ENCODE results near the gene PUM2. TPM values are rescaled to one million over a fixed set of nuclear protein-coding genes. Genes with fewer than 3 reads are reported as not detected.
A peak's percentile ranks its signal among the peaks of the same experiment; 100 is the strongest.

The PUM2 gene
- total RNA-seq, 1 experiment from 2014 or later: 105 TPM

GRCh38 chr2:20222014-20222768 lies 128.5 kb downstream of the PUM2 start:
- TF ChIP-seq ZNF274 (IDR thresholded peaks at IDR 0.05; ENCODE audit: low read depth, low read length) (no peak), SRF (IDR thresholded peaks at IDR 0.05; ENCODE audit: low read depth) (no peak), TCF7L2 (IDR thresholded peaks at IDR 0.05; ENCODE audit: borderline replicate concordance, extremely low read depth, insufficient read depth, insufficient read length) (no peak), CEBPB (IDR thresholded peaks at IDR 0.05; ENCODE audit: low read depth) (no peak)
- Histone ChIP-seq H3K9me2 (ENCODE audit: insufficient read depth) (no peaks in the 10 kb centered on the region), H3K9me3 (ENCODE audit: control insufficient read depth in 1 of 2, insufficient read depth in 1 of 2, low read depth in 1 of 2, low read length in 2 of 2) (no peaks in the 10 kb centered on the region), H3K9ac (ENCODE audit: low read length) (peak overlapping the region; percentile 75), H3K36me3 (ENCODE audit: control insufficient read depth in 1 of 2, insufficient read depth in 2 of 2, low read length in 2 of 2) (no peaks in the 10 kb centered on the region), H4K20me1 (ENCODE audit: insufficient read depth) (no peaks in the 10 kb centered on the region), H3K4me3 (replicated peaks in 1 of 2; ENCODE audit: low read depth in 1 of 2, low read length in 2 of 2) (no peak overlapping the region), H3K79me2 (ENCODE audit: insufficient read depth, low read length) (peaks cover 41% of the 10 kb centered on the region), H3K27ac (ENCODE audit: low read depth, low read length) (no peak overlapping the region; the same call in 1 of the 2 replicates), H3K4me2 (ENCODE audit: low read length) (peak overlapping the region; percentile 93), H3K4me1 (ENCODE audit: control insufficient read depth in 1 of 2, insufficient read depth in 2 of 2, low read length in 2 of 2) (peaks cover 21 to 63% of the 10 kb centered on the region in 2 experiments), H2AFZ (ENCODE audit: low read depth, low read length, poor library complexity, severe bottlenecking) (no peak overlapping the region), H3K27me3 (ENCODE audit: insufficient read depth, low read length) (no peaks in the 10 kb centered on the region)
- ChIA-PET CTCF (interaction anchor here (1.2 to 1.4 kb wide), 2 partner anchors 10 to 15 kb away, joined by 3 to 4 read pairs; no protein-coding TSS in a partner anchor), POLR2A (no interaction called here), RAD21 (ENCODE audit: low non-redundant PET in 1 of 2, low total read pairs in 2 of 2, uncharacterized antibody in 2 of 2, unreplicated experiment in 2 of 2) (no interaction called here)
- DNase-seq (ENCODE audit: low read depth, low spot score): no peak
- no peak for ATAC-seq
- intact Hi-C loops (cut with micrococcal nuclease): loop anchor here (5.0 kb wide), 1 partner anchor 85 kb away; no protein-coding TSS in a partner anchor
- BruUV-seq (replicated peaks): no TSS peak

GRCh38 chr2:20221555-20221973 lies 129.1 kb downstream of the PUM2 start:
- Histone ChIP-seq H3K9me2 (ENCODE audit: insufficient read depth) (no peaks in the 10 kb centered on the region), H3K27ac (ENCODE audit: low read depth, low read length) (no peak overlapping the region), H3K4me1 (ENCODE audit: control insufficient read depth in 1 of 2, insufficient read depth in 2 of 2, low read length in 2 of 2) (peaks cover 21 to 63% of the 10 kb centered on the region in 2 experiments), H3K9me3 (ENCODE audit: control insufficient read depth in 1 of 2, insufficient read depth in 1 of 2, low read depth in 1 of 2, low read length in 2 of 2) (no peaks in the 10 kb centered on the region), H3K27me3 (ENCODE audit: insufficient read depth, low read length) (no peaks in the 10 kb centered on the region), H3K9ac (ENCODE audit: low read length) (no peak overlapping the region; the same call in 1 of the 2 replicates), H2AFZ (ENCODE audit: low read depth, low read length, poor library complexity, severe bottlenecking) (no peak overlapping the region), H3K4me3 (replicated peaks in 1 of 2; ENCODE audit: low read depth in 1 of 2, low read length in 2 of 2) (no peak overlapping the region), H4K20me1 (ENCODE audit: insufficient read depth) (no peaks in the 10 kb centered on the region), H3K4me2 (ENCODE audit: low read length) (peak overlapping the region; percentile 93), H3K36me3 (ENCODE audit: control insufficient read depth in 1 of 2, insufficient read depth in 2 of 2, low read length in 2 of 2) (no peaks in the 10 kb centered on the region), H3K79me2 (ENCODE audit: insufficient read depth, low read length) (peaks cover 41% of the 10 kb centered on the region)
- intact Hi-C loops (cut with micrococcal nuclease): loop anchor here (5.0 kb wide), 1 partner anchor 84 kb away; no protein-coding TSS in a partner anchor
- POLR2A ChIA-PET: no interaction called here
- DNase-seq (ENCODE audit: low read depth, low spot score): no peak
- CTCF ChIA-PET: interaction anchor here (0.7 to 1.1 kb wide), 2 partner anchors 11 kb away, joined by 3 to 4 read pairs; no protein-coding TSS in a partner anchor
- RAD21 ChIA-PET (ENCODE audit: low non-redundant PET in 1 of 2, low total read pairs in 2 of 2, uncharacterized antibody in 2 of 2, unreplicated experiment in 2 of 2): no interaction called here
- no peak for ATAC-seq
- TF ChIP-seq RAD21 (IDR thresholded peaks at IDR 0.05; ENCODE audit: low read depth): no peak
- TF ChIP-seq YY1 (IDR thresholded peaks at IDR 0.05; ENCODE audit: extremely low read depth, insufficient replicate concordance, low read depth, low read length): no peak
- TF ChIP-seq EZH2 (IDR thresholded peaks at IDR 0.05): no peak
- TF ChIP-seq POLR2AphosphoS5 (IDR thresholded peaks at IDR 0.05; ENCODE audit: low read depth, low read length): no peak
- TF ChIP-seq SP1 (IDR thresholded peaks at IDR 0.05; ENCODE audit: low read depth): no peak
- no peak for TF ChIP-seq ZBTB33 (IDR thresholded peaks at IDR 0.05; ENCODE audit: extremely low read depth, insufficient replicate concordance, low read length)
- TF ChIP-seq EZH2phosphoT487 (IDR thresholded peaks at IDR 0.05; ENCODE audit: borderline replicate concordance): no peak
- no peak for TF ChIP-seq CTCF (IDR thresholded peaks at IDR 0.05 in 2 of 3, conservative IDR thresholded peaks at IDR 0.05 in 1 of 3; ENCODE audit: borderline replicate concordance in 1 of 3, insufficient read depth in 1 of 3, low read depth in 2 of 3, low read length in 2 of 3)
- TF ChIP-seq CBX3 (IDR thresholded peaks at IDR 0.05; ENCODE audit: low read depth): no peak
- TF ChIP-seq CEBPB (IDR thresholded peaks at IDR 0.05; ENCODE audit: low read depth): no peak
- TF ChIP-seq ELF1 (IDR thresholded peaks at IDR 0.05; ENCODE audit: borderline replicate concordance, low read depth): no peak
- TF ChIP-seq JUND (IDR thresholded peaks at IDR 0.05): no peak
- no peak for TF ChIP-seq EGR1 (IDR thresholded peaks at IDR 0.05; ENCODE audit: low read depth)
- BruUV-seq (replicated peaks): no TSS peak

All from HCT116 (cell line).